Melanocyte of skin (primary cell): ENCODE results near the gene ZNF549. TPM values are rescaled to one million over a fixed set of nuclear protein-coding genes. Genes with fewer than 3 reads are reported as not detected.

Experiments
- total RNA-seq, 2 donors: library from RNA; depleted of rRNA; stranded (reverse); fragments of >200 nt; gene quantifications; 2 replicates each; pipeline ENCODE4 v1.2.3, GENCODE V29; 2012

ZNF549 gene
- total RNA-seq = 10 to 100 TPM; 12.3 to 15.1 TPM

DNA sequence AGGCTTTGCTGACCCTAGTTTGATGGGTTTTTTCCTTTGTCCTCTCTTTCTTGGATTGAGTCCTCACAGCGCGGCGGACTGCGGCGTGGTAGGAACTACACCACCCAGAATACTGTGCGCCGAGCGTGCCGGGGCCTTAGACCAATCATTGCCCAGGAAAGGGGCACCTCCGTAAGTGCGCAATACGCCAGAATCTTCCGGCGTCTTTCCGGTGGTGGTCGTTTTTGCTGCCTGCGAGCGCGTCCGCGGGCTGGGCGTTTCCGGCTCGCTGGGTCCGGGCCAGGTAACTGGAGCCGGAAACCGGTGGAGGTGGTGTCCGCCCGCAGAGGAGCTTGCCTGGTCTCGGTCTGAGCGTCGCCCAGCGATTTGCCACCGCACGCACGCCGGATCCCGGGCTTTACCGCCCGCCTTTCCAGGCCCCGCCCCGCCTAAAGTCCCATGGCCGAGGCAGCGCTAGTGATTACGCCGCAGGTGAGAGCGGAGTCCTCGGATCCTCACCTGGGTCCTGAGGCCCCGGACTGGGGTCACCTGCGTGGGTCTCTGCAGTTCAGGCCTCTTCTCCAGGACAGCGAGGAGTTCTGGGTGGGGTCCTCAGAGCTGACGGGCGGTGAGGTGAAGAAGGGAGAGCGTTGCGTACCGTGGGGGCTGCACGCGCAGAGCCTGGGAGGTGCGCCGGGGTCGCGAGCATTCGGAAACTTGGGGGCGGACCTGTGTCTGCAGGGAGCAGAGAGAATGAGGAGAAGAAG, at the start of gene ZNF549:
Gene ZNF549 (plus strand): TSS at position 221 of the 746 bp plus-strand sequence. CDS start 218 bp downstream, at position 439.

DNA sequence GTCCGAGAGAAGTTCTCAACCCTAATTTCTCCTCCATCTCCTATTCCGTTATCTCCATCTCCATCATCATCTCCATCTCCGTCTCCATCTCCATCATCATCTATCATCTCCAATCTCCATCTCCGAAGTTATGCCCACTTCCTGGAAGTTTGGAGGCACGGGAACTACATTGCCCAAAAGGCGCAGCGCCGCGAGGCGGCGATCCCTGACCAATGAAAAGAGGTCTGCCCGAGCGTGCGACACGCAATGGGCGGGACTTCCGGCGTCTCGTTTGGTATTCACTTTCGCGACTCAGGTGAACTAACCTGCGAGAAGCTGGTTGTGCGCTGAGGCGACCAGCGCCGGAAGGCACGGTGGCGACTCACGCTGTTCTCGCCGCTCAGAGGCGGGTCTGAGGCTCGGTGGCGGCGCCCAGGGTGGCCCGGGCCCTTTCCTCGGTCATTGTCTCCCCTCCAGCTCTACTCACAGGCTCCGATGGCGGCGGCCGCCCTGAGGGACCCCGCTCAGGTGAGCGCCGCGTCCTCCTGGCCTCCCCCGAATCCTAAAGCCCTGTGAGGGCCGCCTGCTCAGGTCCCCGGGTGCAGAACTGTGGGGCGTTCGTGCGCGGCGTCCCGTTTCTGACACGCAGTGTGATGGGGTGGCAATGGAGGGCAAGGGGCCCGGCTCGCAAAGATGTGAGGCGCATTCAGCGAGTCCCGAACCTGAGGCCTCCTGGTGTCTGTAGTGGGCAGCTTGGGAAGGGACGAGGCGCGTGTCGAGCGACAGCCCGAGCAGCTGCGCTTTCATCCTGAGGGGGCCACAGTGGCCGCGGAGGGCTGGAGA, 39.5 kb upstream of the ZNF549 start, which contains the start of gene ZNF419:
Gene ZNF419 (plus strand): TSS at position 274 of the 822 bp plus-strand sequence. CDS start 201 bp downstream, at position 475.

DNA sequence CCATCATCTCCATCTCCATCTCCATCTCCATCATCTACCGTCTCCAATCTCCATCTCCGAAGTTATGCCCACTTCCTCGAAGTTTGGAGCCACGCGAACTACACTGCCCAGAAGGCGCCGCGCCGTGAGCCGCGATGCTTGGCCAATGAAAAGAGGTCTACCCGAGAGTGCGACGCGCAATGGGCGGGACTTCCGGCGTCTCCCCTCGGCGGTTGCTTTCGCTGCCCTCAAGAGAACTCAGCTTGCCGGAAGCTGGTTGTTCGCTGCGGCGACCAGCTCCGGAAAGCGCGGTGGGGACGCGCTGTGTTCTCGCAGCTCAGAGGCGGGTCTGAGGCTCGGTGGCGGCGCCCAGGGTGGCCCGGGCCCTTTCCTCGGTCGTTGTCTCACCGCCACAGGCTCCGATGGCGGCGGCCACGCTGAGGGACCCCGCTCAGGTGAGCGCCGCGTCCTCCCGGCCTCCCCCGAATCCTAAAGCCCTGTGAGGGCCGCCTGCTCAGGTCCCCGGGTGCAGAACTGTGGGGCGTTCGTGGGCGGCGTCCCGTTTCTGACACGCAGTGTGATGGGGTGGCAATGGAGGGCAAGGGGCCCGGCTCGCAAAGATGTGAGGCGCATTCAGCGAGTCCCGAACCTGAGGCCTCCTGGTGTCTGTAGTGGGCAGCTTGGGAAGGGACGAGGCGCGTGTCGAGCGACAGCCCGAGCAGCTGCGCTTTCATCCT, 27.3 kb upstream of the ZNF549 start, which contains the start of gene ZNF773:
Gene ZNF773 (plus strand): TSS at position 259 of the 716 bp plus-strand sequence. CDS start 143 bp downstream, at position 402.

DNA sequence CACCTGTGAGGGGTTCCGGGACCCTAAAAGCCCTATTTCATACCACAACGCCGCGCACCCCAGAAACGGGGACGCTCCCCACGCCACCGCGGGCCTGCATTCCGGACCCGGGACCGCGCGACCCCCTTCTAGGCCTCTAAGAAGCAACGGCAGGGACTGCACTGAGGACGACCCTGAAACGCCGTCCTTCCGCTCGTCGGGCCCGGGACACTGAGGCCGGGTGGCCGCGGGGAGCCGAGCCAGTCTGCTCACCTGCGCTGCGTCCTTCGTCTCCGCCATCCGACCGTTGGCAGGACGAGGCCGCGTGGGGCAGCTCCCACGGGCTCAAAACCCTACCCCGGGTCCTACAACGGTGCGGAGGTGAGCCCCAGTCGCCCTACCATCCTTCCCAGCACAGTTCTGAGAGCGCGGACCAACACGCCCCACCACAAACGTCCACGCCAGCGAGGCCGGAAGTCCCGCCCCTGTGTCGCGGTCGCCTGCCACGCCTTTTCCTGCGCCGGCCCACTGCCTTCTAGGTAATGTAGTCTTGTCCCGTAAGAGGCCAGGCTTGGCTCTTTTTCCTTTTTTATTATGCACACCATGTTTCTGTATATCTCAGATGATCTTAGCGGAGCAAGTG, 32.4 kb downstream of the ZNF549 start, which contains the start of gene ZNF550:
Gene ZNF550 (minus strand): TSS at position 460 of the 622 bp plus-strand sequence. CDS start 181 bp downstream, at position 279.

DNA sequence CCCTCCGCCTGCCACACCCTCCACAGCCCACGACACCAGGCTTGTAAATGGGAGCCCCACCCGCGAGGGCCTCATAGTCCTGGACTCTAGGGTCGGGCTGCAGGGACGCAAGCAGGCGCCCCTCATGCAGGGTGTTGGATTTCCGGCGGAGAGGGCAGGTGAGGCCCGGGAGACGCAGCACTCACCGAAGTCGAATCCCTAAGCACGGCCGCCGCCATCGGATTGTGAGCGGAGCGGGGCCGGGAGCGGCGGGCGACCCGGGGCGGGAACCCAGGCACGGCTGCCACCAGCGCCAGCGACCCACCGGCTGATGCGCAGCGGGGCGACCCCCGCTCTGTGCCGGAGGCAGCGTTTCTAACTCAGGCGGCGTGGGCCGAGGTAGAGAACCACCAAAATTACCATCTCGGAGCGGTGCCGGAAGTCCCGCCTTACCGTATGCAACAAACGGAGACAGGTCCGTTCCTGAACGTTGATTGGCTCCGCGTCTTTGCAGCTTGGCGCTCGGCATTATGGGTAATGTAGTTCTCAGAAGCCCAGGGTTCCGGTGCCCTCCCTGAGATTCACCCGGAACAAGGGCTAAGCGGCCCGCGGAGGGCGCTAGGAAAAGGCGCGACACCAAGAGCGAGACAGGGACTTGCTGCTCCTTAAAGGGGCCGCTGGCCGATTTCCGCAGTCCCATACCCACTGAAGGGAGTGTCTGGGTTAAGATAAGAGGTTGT, 51.5 kb downstream of the ZNF549 start, which contains the start of gene ZNF416:
Gene ZNF416 (minus strand): TSS at position 425 of the 719 bp plus-strand sequence. CDS start 207 bp downstream, at position 218.

DNA sequence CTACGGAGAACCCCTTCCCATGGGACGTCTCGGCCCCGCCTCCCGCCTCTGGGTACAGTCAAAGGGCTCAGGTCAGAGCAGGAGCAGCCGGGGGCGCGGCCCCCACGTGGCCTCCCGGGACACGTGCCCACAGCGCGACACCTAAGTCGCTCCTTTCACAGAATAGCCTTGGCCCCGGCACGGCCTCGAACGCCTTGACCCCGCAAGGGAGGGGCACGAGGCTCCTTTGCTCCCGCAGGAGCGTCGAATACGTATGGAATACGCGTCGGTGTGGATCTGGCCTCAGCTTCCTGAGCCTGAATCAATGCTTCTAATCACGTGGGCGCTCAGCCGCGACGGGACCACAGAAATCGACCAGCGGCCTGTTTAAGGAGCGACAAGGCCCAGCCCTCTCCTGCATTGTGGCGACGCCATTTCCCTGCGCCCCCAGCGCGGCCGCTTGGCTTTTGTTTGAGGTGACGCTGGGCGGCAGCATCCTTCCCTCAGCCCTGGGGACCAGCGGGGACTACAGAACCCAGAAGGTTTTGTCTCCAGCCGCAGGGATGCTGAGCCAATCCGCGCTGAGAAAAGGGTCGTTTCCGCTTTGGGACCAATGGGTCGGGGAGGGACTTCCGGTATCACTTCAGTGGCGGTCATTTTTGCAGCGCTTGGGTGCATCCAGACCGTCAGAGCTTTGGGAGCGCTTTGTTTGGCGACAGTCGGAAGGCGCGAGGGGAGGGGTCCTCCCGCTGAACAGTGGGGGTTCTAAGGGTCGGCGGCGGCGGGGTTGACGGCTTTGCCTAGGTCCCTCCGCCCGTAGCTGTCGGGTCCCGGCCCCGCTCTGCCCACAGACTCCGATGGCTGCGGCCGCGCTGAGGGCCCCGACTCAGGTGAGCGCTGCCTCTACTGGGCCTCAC, 56.6 kb downstream of the ZNF549 start, which contains the start of gene ZIK1:
Gene ZIK1 (plus strand): TSS at position 625 of the 896 bp plus-strand sequence. CDS start 212 bp downstream, at position 837.

DNA sequence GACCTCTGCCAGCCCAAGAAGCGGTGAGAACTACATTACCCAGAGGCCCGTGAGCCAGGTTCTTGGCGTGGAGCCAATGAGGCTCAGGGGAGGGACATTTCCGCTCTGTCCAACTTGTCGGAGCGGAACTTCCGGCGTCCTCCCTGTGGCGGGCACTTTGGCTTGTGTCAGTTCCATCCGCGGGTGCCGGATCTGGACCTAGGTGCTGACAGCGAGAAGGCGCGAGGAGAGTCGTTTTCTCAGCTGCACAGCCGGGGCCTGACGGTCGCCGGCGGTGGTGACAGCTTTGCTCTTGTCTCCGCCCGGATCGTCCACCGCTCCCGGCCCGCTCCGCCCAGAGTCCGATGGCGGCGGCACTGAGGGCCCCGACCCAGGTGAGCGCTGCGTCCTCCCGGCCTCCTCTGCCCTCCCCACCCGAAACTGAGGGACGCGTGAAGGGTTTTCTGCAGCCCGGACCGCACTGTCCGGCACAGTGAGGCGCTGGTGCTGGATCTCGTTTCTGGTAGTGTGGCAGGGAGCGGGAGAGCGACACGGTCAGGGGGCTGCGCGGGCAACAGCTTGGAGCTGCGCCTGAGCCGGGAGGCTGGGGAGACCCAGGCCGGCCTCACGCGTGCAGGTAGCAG, 72.7 kb downstream of the ZNF549 start, which contains the start of gene ZNF530:
Gene ZNF530 (plus strand): TSS at position 125 of the 623 bp plus-strand sequence. CDS start 4,461 bp downstream, outside the sequence.

Other genes with a start within 250 kb of the ZNF549 start
- gene ZNF460, start 246.9 kb upstream of the ZNF549 start, total RNA-seq = 10 to 100 TPM; 39.6 to 51.0 TPM
- gene ZNF543, start 206.9 kb upstream of the ZNF549 start, total RNA-seq = 10 to 100 TPM; 10.3 to 12.7 TPM
- 1 to 10 TPM; 8.9 to 9.7 TPM for gene ZNF304, start 176.1 kb upstream of the ZNF549 start, total RNA-seq
- 10 to 100 TPM; 14.8 to 16.3 TPM for gene TRAPPC2B, start 163.8 kb upstream of the ZNF549 start, total RNA-seq
- gene ZNF547, start 163.8 kb upstream of the ZNF549 start, total RNA-seq = 1 to 10 TPM; 2.0 to 3.1 TPM
- 10 to 100 TPM; 15.5 to 16.7 TPM for gene ZNF548, start 137.5 kb upstream of the ZNF549 start, total RNA-seq
- gene ZNF17, start 116.2 kb upstream of the ZNF549 start, total RNA-seq = 10 to 100 TPM; 12.3 to 14.5 TPM
- gene ZNF749, start 92.0 kb upstream of the ZNF549 start, total RNA-seq = 10 to 100 TPM; 71.9 to 86.3 TPM
- gene VN1R1, start 70.2 kb upstream of the ZNF549 start, total RNA-seq = under 1 TPM; under 0.01 to 0.33 TPM
- 10 to 100 TPM; 16.0 to 16.2 TPM for gene ZNF772, start 49.8 kb upstream of the ZNF549 start, total RNA-seq
- gene ZNF419, start 39.6 kb upstream of the ZNF549 start, total RNA-seq = 10 to 100 TPM; 12.7 to 21.7 TPM
- 10 to 100 TPM; 16.7 to 27.9 TPM for gene ZNF773, start 27.4 kb upstream of the ZNF549 start, total RNA-seq
- 1 to 10 TPM; 6.5 to 7.3 TPM for gene ZNF550, start 32.5 kb downstream of the ZNF549 start, total RNA-seq
- gene ZNF416, start 51.6 kb downstream of the ZNF549 start, total RNA-seq = 1 to 10 TPM; 4.8 to 5.7 TPM
- 10 to 100 TPM in 1 of 2 donors, 1 to 10 TPM in 1; 9.3 to 14.7 TPM for gene ZIK1, start 56.8 kb downstream of the ZNF549 start, total RNA-seq
- 1 to 10 TPM; 7.6 to 7.7 TPM for gene ZNF530, start 72.5 kb downstream of the ZNF549 start, total RNA-seq
- gene ZNF134, start 86.9 kb downstream of the ZNF549 start, total RNA-seq = 10 to 100 TPM; 20.0 to 21.6 TPM
- gene ZNF211, start 105.8 kb downstream of the ZNF549 start, total RNA-seq = 1 to 10 TPM; 9.0 to 9.6 TPM
- not detected for gene ZSCAN4, start 141.6 kb downstream of the ZNF549 start, total RNA-seq
- 10 to 100 TPM in 1 of 2 donors, 1 to 10 TPM in 1; 6.9 to 11.7 TPM for gene ZNF551, start 154.6 kb downstream of the ZNF549 start, total RNA-seq
- gene ZNF154, start 181.8 kb downstream of the ZNF549 start, total RNA-seq = 1 to 10 TPM; 2.7 to 5.9 TPM
- 10 to 100 TPM in 1 of 2 donors, 1 to 10 TPM in 1; 9.7 to 12.0 TPM for gene ZNF671, start 200.3 kb downstream of the ZNF549 start, total RNA-seq
- gene ZNF776, start 219.5 kb downstream of the ZNF549 start, total RNA-seq = 10 to 100 TPM; 14.7 to 15.5 TPM
- 10 to 100 TPM in 1 of 2 donors, 1 to 10 TPM in 1; 9.6 to 12.0 TPM for gene ZNF586, start 242.3 kb downstream of the ZNF549 start, total RNA-seq